HFF-Myc (cell line): ENCODE results near the gene C8B.

Source experiments
- DNase-seq: peaks from one replicate; pipeline ENCODE4 v3.0.0-alpha.2; 2011; ENCODE audit warnings: low read depth; ENCODE audit errors: extremely low read depth
- H3K4me3 ChIP-seq: replicated peaks from 2 replicates; pipeline ENCODE4 v1.5.1; 2011; ENCODE audit warnings: low read depth, mild to moderate bottlenecking, control low read depth, low read length
- CTCF ChIP-seq: IDR thresholded peaks from 2 replicates; pipeline ENCODE4 v1.5.1; 2012; ENCODE audit warnings: mild to moderate bottlenecking, low read depth, low read length, control low read depth; ENCODE audit errors: missing control alignments

The C8B gene

GRCh38 chr1:56965916-56966697, at the start of gene C8B:
Gene C8B (minus strand): TSS chr1:56966015. CDS start chr1:56965948, 67 bp downstream.
- no peak for TF ChIP-seq CTCF

GRCh38 chr1:57015071-57015470, 49.3 kb upstream of the C8B start:
- DNase-seq, result no peak
- H3K4me3 ChIP-seq, result no peak overlapping the region
- TF ChIP-seq CTCF, result no peak

More at GRCh38 chr1:56965916-56966697, at the start of gene C8B:
- H3K4me3 ChIP-seq, result no peak within 1 kb of the TSS
- no peak for DNase-seq

GRCh38 chr1:57013522-57013921, 47.7 kb upstream of the C8B start:
- H3K4me3 ChIP-seq, result no peak overlapping the region
- no peak for DNase-seq
- no peak for TF ChIP-seq CTCF

GRCh38 chr1:57012315-57012714, 46.5 kb upstream of the C8B start:
- H3K4me3 ChIP-seq, result no peak overlapping the region
- no peak for TF ChIP-seq CTCF
- DNase-seq, result no peak

GRCh38 chr1:57010511-57010910, 44.7 kb upstream of the C8B start:
- H3K4me3 ChIP-seq, result no peak overlapping the region
- no peak for TF ChIP-seq CTCF
- DNase-seq, result no peak

- no peak for DNase-seq
- H3K4me3 ChIP-seq, result no peak overlapping the region
- TF ChIP-seq CTCF, result no peak
Measured at GRCh38 chr1:57007948-57008347, 42.1 kb upstream of the C8B start.

- no peak overlapping the region for H3K4me3 ChIP-seq
- TF ChIP-seq CTCF, result no peak
- DNase-seq, result no peak
Measured at GRCh38 chr1:57007472-57007871, 41.7 kb upstream of the C8B start.
